ENCODE results near the gene ANKIB1.
"Not testable (repeated sequence)": the region's sequence is repeated elsewhere in the genome, so short reads cannot be mapped to it uniquely, and the experiment has no call there.

The ANKIB1 gene

GRCh38 chr7:92245487-92246359 is at the start of gene ANKIB1, which contains the start of gene KRIT1:
Gene ANKIB1 (plus strand): TSS chr7:92245974. CDS start chr7:92294979, 49,005 bp downstream.
Gene KRIT1 (minus strand): TSS chr7:92245914. CDS start chr7:92242135, 3,779 bp downstream.
- peak; percentile 76 to 84 (median 79) for DNase-seq (ENCODE audit: low read depth in 3 of 3)

- DNase-seq (ENCODE audit: low read depth in 3 of 3): no peak
Observed at GRCh38 chr7:92200791-92201190, 45.0 kb upstream of the ANKIB1 start.

- no peak for DNase-seq (ENCODE audit: low read depth in 3 of 3)
Observed at GRCh38 chr7:92205987-92206386, 39.8 kb upstream of the ANKIB1 start.

GRCh38 chr7:92206672-92207071 is 39.1 kb upstream of the ANKIB1 start:
- no peak for DNase-seq (ENCODE audit: low read depth in 3 of 3)

GRCh38 chr7:92221766-92222165 is 24.0 kb upstream of the ANKIB1 start:
- no peak for DNase-seq (ENCODE audit: low read depth in 3 of 3)

- DNase-seq (ENCODE audit: low read depth in 3 of 3): no peak
Observed at GRCh38 chr7:92226981-92227380, 18.8 kb upstream of the ANKIB1 start.

- no peak for DNase-seq (ENCODE audit: low read depth in 3 of 3)
Observed at GRCh38 chr7:92228100-92228499, 17.7 kb upstream of the ANKIB1 start.

GRCh38 chr7:92228742-92229141 is 17.0 kb upstream of the ANKIB1 start:
- DNase-seq (ENCODE audit: low read depth in 3 of 3): no peak

GRCh38 chr7:92230547-92230946 is 15.2 kb upstream of the ANKIB1 start:
- no peak for DNase-seq (ENCODE audit: low read depth in 3 of 3)

GRCh38 chr7:92242972-92243371 is 2.8 kb upstream of the ANKIB1 start:
- DNase-seq (ENCODE audit: low read depth in 3 of 3): no peak

GRCh38 chr7:92244808-92245486 is 827 bp upstream of the ANKIB1 start:
- no peak for DNase-seq (ENCODE audit: low read depth in 3 of 3)

GRCh38 chr7:92246360-92247101 is 757 bp downstream of the ANKIB1 start:
- peak; percentile 6 to 12 (median 9) for DNase-seq (ENCODE audit: low read depth in 3 of 3)

GRCh38 chr7:92250603-92251002 is 4.8 kb downstream of the ANKIB1 start:
- no peak for DNase-seq (ENCODE audit: low read depth in 3 of 3)

GRCh38 chr7:92251181-92251580 is 5.4 kb downstream of the ANKIB1 start:
- no peak for DNase-seq (ENCODE audit: low read depth in 3 of 3)

- no peak for DNase-seq (ENCODE audit: low read depth in 3 of 3)
Observed at GRCh38 chr7:92253251-92253650, 7.5 kb downstream of the ANKIB1 start.

GRCh38 chr7:92254800-92255199 is 9.0 kb downstream of the ANKIB1 start:
- DNase-seq (ENCODE audit: low read depth in 3 of 3): not testable (repeated sequence)

GRCh38 chr7:92255308-92255707 is 9.5 kb downstream of the ANKIB1 start:
- no peak for DNase-seq (ENCODE audit: low read depth in 3 of 3)

- no peak for DNase-seq (ENCODE audit: low read depth in 3 of 3)
Observed at GRCh38 chr7:92259062-92259461, 13.3 kb downstream of the ANKIB1 start.

GRCh38 chr7:92259610-92260247 is 14.0 kb downstream of the ANKIB1 start:
- no peak for DNase-seq (ENCODE audit: low read depth in 3 of 3)

GRCh38 chr7:92260248-92260781 is 14.5 kb downstream of the ANKIB1 start:
- no peak for DNase-seq (ENCODE audit: low read depth in 3 of 3)

Measured in stimulated activated CD4-positive, alpha-beta T cell treated with anti-CD3 and anti-CD28 coated beads, TNF-alpha, amount 100 ng/mL, for 48 hours (primary cell).